WERI-Rb-1 (cell line): ENCODE data around the gene TSSK6.

Experiments used
- DNase-seq: peaks from one replicate; pipeline ENCODE4 v3.0.0-alpha.2; 2020
- H3K27ac ChIP-seq: fragments of 250-450 bp; sonication (Bioruptor Pico); 2 replicates; pipeline ENCODE4 v1.5.1; 2020; ENCODE audit warnings: mild to moderate bottlenecking, moderate library complexity
- H3K27me3 ChIP-seq: fragments of 250-450 bp; sonication (Bioruptor Pico); 2 replicates; pipeline ENCODE4 v1.5.1; 2021; ENCODE audit warnings: mild to moderate bottlenecking, low read depth, moderate library complexity; ENCODE audit not compliant: insufficient read depth, severe bottlenecking
- H3K36me3 ChIP-seq: fragments of 250-450 bp; sonication (Bioruptor Pico); 2 replicates; pipeline ENCODE4 v1.5.1; 2020; ENCODE audit warnings: mild to moderate bottlenecking, moderate library complexity
- H3K4me3 ChIP-seq: 2 replicates; pipeline ENCODE4 v1.5.1; 2011; ENCODE audit warnings: low read depth, mild to moderate bottlenecking, control low read depth, low read length
- H3K9me3 ChIP-seq: fragments of 250-450 bp; sonication (Bioruptor Pico); 2 replicates; pipeline ENCODE4 v1.5.1; 2021; ENCODE audit warnings: mild to moderate bottlenecking, moderate library complexity; ENCODE audit not compliant: severe bottlenecking
- TF ChIP-seq, protein P1 (sequence below): IDR thresholded peaks from 2 replicates; pipeline ENCODE4 v1.5.1; 2011; ENCODE audit warnings: low read depth, mild to moderate bottlenecking, control low read depth, inconsistent platforms, low read length

Gene TSSK6

DNA sequence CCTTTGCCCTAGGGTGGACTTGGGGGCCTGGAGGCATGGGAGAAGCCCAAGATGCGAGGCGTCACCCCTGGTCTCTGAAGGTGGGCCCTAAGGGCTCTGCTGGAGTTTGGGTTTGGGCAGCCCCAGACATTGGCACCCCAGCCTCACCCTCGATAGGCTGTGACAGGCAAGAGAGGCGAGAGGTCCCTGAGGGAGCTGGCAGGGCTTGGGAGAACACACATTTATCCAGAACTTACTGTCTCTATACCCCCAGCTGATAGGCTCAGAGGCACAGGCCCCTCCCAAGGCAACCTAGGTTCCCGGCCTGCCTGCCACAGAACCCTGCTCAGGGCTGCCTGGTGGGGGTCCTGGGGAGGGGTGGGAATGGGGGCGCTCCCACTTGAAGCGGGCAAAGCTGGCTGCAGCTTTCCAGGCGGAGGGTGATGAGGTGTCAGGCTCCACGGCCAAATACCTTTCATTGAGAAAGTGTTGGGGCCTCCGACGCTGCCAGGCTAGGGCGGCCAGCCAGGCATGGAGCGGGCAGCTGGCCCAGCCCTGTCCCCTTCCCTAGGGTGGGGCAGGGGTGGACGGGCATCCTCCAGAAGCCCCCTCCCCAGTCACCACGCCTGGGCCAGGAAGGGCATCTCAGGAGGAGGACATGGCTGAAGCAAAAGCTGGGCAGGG, 32.5 kb upstream of the TSSK6 start:
- Histone ChIP-seq H3K9me3 (no peaks in the 10 kb centered on the region), H3K27ac (no peak overlapping the region), H3K27me3 (no peaks in the 10 kb centered on the region), H3K4me3 (no peak overlapping the region), H3K36me3 (no peaks in the 10 kb centered on the region)
- TF ChIP-seq, protein P1, sequence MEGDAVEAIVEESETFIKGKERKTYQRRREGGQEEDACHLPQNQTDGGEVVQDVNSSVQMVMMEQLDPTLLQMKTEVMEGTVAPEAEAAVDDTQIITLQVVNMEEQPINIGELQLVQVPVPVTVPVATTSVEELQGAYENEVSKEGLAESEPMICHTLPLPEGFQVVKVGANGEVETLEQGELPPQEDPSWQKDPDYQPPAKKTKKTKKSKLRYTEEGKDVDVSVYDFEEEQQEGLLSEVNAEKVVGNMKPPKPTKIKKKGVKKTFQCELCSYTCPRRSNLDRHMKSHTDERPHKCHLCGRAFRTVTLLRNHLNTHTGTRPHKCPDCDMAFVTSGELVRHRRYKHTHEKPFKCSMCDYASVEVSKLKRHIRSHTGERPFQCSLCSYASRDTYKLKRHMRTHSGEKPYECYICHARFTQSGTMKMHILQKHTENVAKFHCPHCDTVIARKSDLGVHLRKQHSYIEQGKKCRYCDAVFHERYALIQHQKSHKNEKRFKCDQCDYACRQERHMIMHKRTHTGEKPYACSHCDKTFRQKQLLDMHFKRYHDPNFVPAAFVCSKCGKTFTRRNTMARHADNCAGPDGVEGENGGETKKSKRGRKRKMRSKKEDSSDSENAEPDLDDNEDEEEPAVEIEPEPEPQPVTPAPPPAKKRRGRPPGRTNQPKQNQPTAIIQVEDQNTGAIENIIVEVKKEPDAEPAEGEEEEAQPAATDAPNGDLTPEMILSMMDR: no peak
- no peak for DNase-seq

DNA sequence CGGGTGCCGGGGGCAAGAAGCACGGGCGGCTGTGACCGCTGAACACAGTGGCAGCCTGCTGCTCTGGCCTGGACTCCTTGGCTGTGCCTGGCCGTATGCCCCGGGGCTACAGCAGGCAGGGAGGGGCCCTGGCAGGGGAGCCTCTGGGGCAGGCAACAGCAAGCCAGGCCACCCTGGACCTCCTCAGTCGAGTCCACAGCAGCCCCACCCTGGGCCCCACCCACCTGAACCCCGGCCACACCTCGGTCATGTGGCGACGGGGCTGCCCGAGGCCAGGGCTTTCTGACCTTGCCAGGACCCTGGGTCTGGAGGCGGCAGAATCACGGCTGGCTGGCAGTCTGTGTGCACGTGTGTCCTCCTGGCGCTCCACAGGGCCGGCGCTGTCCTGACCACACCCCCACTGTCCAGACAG, 31.4 kb upstream of the TSSK6 start:
- Histone ChIP-seq H3K27me3 (no peaks in the 10 kb centered on the region), H3K4me3 (no peak overlapping the region), H3K27ac (no peak overlapping the region), H3K36me3 (no peaks in the 10 kb centered on the region), H3K9me3 (no peaks in the 10 kb centered on the region)
- no peak for DNase-seq
- TF ChIP-seq, protein P1: no peak

GRCh38 chr19:19545707-19546106, 30.4 kb upstream of the TSSK6 start:
- TF ChIP-seq, protein P1: no peak
- Histone ChIP-seq H3K27me3 (no peaks in the 10 kb centered on the region), H3K4me3 (no peak overlapping the region), H3K9me3 (no peaks in the 10 kb centered on the region), H3K36me3 (no peaks in the 10 kb centered on the region), H3K27ac (no peak overlapping the region)
- DNase-seq: no peak

DNA sequence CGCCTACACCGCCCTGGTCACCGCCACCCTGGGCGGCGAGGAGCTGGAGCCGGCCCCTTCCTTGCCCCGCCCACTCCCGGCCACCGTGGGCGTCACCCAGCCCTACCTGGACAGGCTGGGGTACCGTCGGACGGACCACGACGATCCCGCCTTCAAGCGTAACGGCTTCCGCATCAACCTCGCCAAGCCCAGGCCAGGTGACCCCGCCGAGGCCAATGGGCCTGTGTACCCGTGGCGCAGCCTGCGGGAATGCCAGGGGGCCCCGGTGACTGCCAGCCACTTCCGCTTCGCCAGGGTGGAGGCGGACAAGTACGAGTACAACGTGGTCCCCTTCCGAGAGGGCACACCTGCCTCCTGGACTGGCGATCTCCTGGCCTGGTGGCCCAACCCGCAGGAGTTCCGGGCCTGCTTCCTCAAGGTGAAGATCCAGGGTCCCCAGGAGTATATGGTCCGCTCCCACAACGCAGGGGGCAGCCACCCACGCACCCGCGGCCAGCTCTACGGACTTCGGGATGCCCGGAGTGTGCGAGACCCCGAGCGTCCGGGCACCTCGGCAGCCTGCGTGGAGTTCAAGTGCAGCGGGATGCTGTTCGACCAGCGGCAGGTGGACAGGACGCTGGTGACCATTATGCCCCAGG, 29.7 kb upstream of the TSSK6 start:
- Histone ChIP-seq H3K36me3 (no peaks in the 10 kb centered on the region), H3K27me3 (no peaks in the 10 kb centered on the region), H3K4me3 (no peak overlapping the region), H3K9me3 (no peaks in the 10 kb centered on the region), H3K27ac (no peak overlapping the region)
- DNase-seq: no peak
- TF ChIP-seq, protein P1: no peak

GRCh38 chr19:19544257-19544953, 29.1 kb upstream of the TSSK6 start:
- TF ChIP-seq, protein P1: no peak
- no peak for DNase-seq
- H3K36me3 ChIP-seq: no peaks in the 10 kb centered on the region
- H3K27me3 ChIP-seq: no peaks in the 10 kb centered on the region
- H3K4me3 ChIP-seq: no peak overlapping the region
- no peak overlapping the region for H3K27ac ChIP-seq
- no peaks in the 10 kb centered on the region for H3K9me3 ChIP-seq
